HCT116 (cell line): ENCODE data around the gene YDJC. TPM values are rescaled to one million over a fixed set of nuclear protein-coding genes. Genes with fewer than 3 reads are reported as not detected.

Source experiments
- ATAC-seq: fragments of 200-7000 bp; cut with Tn5 transposase; 2 replicates; pipeline ENCODE4 v1.9.1; 2020; ENCODE audit warnings: mild to moderate bottlenecking, moderate library complexity
- BruUV-seq: library from RNA; stranded (reverse); fragments of 400-500 nt; replicated peaks from 2 replicates; lab custom pipeline; 2021; lab: Mats Ljungman, UMichigan
- CTCF ChIA-PET: fragments of 300-600 bp; sonication (Branson Sonifier 250); formaldehyde crosslinking; loops from one replicate; lab custom pipeline; 2021; ENCODE audit warnings: antibody characterized with exemption; lab: Charles Lee
- POLR2A ChIA-PET: fragments of 300-600, 350-600 bp; sonication (Branson Sonifier 250); formaldehyde crosslinking; loops from one replicate; lab custom pipeline; 2021; ENCODE audit warnings: antibody characterized with exemption; lab: Charles Lee
- RAD21 ChIA-PET, 2 experiments: fragments of 300-600 bp; sonication (Branson Sonifier 250); formaldehyde crosslinking; loops; one replicate each; lab custom pipeline; 2023; ENCODE audit warnings: low total read pairs in 2 of 2; ENCODE audit not compliant: uncharacterized antibody in 2 of 2, unreplicated experiment in 2 of 2, low non-redundant PET in 1 of 2; lab: Charles Lee
- DNase-seq: peaks from one replicate; pipeline ENCODE4 v3.0.0-alpha.2; 2010; ENCODE audit warnings: low read depth, low spot score
- H2AFZ ChIP-seq: fragments of 200-600 bp; shearing (Covaris generic), sonication (generic); 2 replicates; pipeline ENCODE4 v1.6.1; 2017; ENCODE audit warnings: low read depth, mixed run types, mixed read lengths, antibody characterized with exemption, low read length; ENCODE audit not compliant: poor library complexity, severe bottlenecking
- H3K27ac ChIP-seq: 2 replicates; pipeline ENCODE4 v1.5.1; 2012; ENCODE audit warnings: low read depth, low read length
- H3K27me3 ChIP-seq: fragments of 200-600 bp; sonication (generic); 2 replicates; pipeline ENCODE4 v1.6.1; 2016; ENCODE audit warnings: mixed run types, low read length, mixed read lengths; ENCODE audit not compliant: insufficient read depth
- H3K36me3 ChIP-seq, 2 experiments: fragments of 200-500 bp in 1 of 2; fragments of 200-600 bp in 1 of 2; sonication (Bioruptor generic) in 1 of 2; sonication (generic) in 1 of 2; 2 replicates each; pipeline versions ENCODE4 v1.5.1 to v1.6.1; 2014 to 2016; ENCODE audit warnings: low read length in 2 of 2, inconsistent platforms in 1 of 2, mixed read lengths in 1 of 2, mixed run types in 1 of 2; ENCODE audit not compliant: insufficient read depth in 2 of 2, control insufficient read depth in 1 of 2
- H3K4me1 ChIP-seq, 2 experiments: fragments of 200-600 bp in 1 of 2; sonication (generic) in 1 of 2; 2 replicates each; pipeline versions ENCODE4 v1.5.1 to v1.6.1; 2012 to 2017; ENCODE audit warnings: low read length in 2 of 2, inconsistent platforms in 1 of 2, mild to moderate bottlenecking in 1 of 2, mixed read lengths in 1 of 2, mixed run types in 1 of 2, moderate library complexity in 1 of 2; ENCODE audit not compliant: insufficient read depth in 2 of 2, control insufficient read depth in 1 of 2
- H3K4me2 ChIP-seq: fragments of 200-600 bp; sonication (generic); 2 replicates; pipeline ENCODE4 v1.6.1; 2017; ENCODE audit warnings: mixed run types, low read length, mixed read lengths
- H3K4me3 ChIP-seq, 2 experiments: fragments of 200-600 bp in 1 of 2; sonication (generic) in 1 of 2; replicated peaks in 1 of 2; 2 replicates each; pipeline ENCODE4 v1.5.1; 2011 to 2016; ENCODE audit warnings: low read length in 2 of 2, control low read depth in 1 of 2, low read depth in 1 of 2, mild to moderate bottlenecking in 1 of 2, mixed read lengths in 1 of 2, mixed run types in 1 of 2
- H3K79me2 ChIP-seq: fragments of 200-600 bp; sonication (generic); 2 replicates; pipeline ENCODE4 v1.6.1; 2017; ENCODE audit warnings: mild to moderate bottlenecking, mixed run types, low read length, moderate library complexity, mixed read lengths; ENCODE audit not compliant: insufficient read depth
- H3K9ac ChIP-seq: fragments of 200-600 bp; sonication (generic); 2 replicates; pipeline ENCODE4 v1.6.1; 2016; ENCODE audit warnings: low read length, mixed read lengths
- H3K9me2 ChIP-seq: fragments of 200-600 bp; sonication (generic), shearing (Covaris generic); 2 replicates; pipeline ENCODE4 v1.6.1; 2017; ENCODE audit warnings: mixed run types, mild to moderate bottlenecking, moderate library complexity; ENCODE audit not compliant: insufficient read depth
- H3K9me3 ChIP-seq, 2 experiments: fragments of 200-500 bp in 1 of 2; fragments of 200-600 bp in 1 of 2; sonication (Bioruptor generic) in 1 of 2; sonication (generic) in 1 of 2; 2 replicates each; pipeline ENCODE4 v1.6.1; 2014 to 2017; ENCODE audit warnings: low read length in 2 of 2, mixed read lengths in 2 of 2, inconsistent platforms in 1 of 2, low read depth in 1 of 2, mild to moderate bottlenecking in 1 of 2, mixed run types in 1 of 2, moderate library complexity in 1 of 2; ENCODE audit not compliant: control insufficient read depth in 1 of 2, insufficient read depth in 1 of 2
- H4K20me1 ChIP-seq: fragments of 200-600 bp; sonication (generic), shearing (Covaris generic); 2 replicates; pipeline ENCODE4 v1.6.1; 2017; ENCODE audit warnings: mixed run types, mild to moderate bottlenecking, moderate library complexity; ENCODE audit not compliant: insufficient read depth
- CEBPB ChIP-seq: IDR thresholded peaks from 2 replicates; pipeline ENCODE4 v1.6.1; 2012; ENCODE audit warnings: low read depth
- CTCF ChIP-seq, 3 experiments: fragments of 200-600 bp in 1 of 3; sonication (generic) in 1 of 3; IDR thresholded peaks in 2 of 3; conservative IDR thresholded peaks in 1 of 3; 2 replicates each; pipeline ENCODE4 v1.5.1; 2012 to 2017; ENCODE audit warnings: low read depth in 2 of 3, low read length in 2 of 3, antibody characterized with exemption in 1 of 3, borderline replicate concordance in 1 of 3, control low read depth in 1 of 3, mild to moderate bottlenecking in 1 of 3, mixed read lengths in 1 of 3, mixed run types in 1 of 3, moderate library complexity in 1 of 3; ENCODE audit not compliant: insufficient read depth in 1 of 3
- ELF1 ChIP-seq: IDR thresholded peaks from 2 replicates; pipeline ENCODE4 v1.6.1; 2012; ENCODE audit warnings: low read depth, borderline replicate concordance
- POLR2AphosphoS5 ChIP-seq: IDR thresholded peaks from 2 replicates; pipeline ENCODE4 v1.6.1; 2011; ENCODE audit warnings: mild to moderate bottlenecking, low read depth, low read length, moderate library complexity
- RAD21 ChIP-seq: IDR thresholded peaks from 2 replicates; pipeline ENCODE4 v1.6.1; 2012; ENCODE audit warnings: low read depth, mild to moderate bottlenecking
- SIN3A ChIP-seq: IDR thresholded peaks from 2 replicates; pipeline ENCODE4 v1.6.1; 2012; ENCODE audit warnings: low read depth
- TCF7L2 ChIP-seq: IDR thresholded peaks from 2 replicates; pipeline ENCODE4 v1.7.0; 2011; ENCODE audit warnings: borderline replicate concordance, inconsistent platforms; ENCODE audit not compliant: insufficient read depth, insufficient read length; ENCODE audit errors: extremely low read depth
- ZBTB33 ChIP-seq: IDR thresholded peaks from 2 replicates; pipeline ENCODE4 v1.6.1; 2011; ENCODE audit warnings: mild to moderate bottlenecking, low read length, moderate library complexity; ENCODE audit not compliant: insufficient replicate concordance; ENCODE audit errors: extremely low read depth
- ZFX ChIP-seq: fragments of 450-650 bp; IDR thresholded peaks from 2 replicates; pipeline ENCODE4 v1.6.1; 2017
- ZNF274 ChIP-seq: fragments of 200-500 bp; sonication (Bioruptor generic); IDR thresholded peaks from 2 replicates; pipeline ENCODE4 v1.6.1; 2014; ENCODE audit warnings: mild to moderate bottlenecking, low read depth, low read length, inconsistent platforms
- intact Hi-C: fragments of 100-400 bp; cut with micrococcal nuclease; formaldehyde crosslinking; loops from 2 replicates; pipeline ENCODE4 v1.10.0; 2022
- total RNA-seq: library from RNA; stranded (reverse); gene quantifications from one replicate; pipeline ENCODE4 v1.2.1, GENCODE V29; 2021; ENCODE audit not compliant: unreplicated experiment

The YDJC gene
- total RNA-seq, 1 experiment from 2014 or later, result 78.3 TPM

GRCh38 chr22:21674638-21675245 lies 44.9 kb upstream of the YDJC start:
- intact Hi-C loops, result no loop called here

More at GRCh38 chr22:21674638-21675245, 44.9 kb upstream of the YDJC start:
- ChIA-PET POLR2A (no interaction called here), RAD21 (no interaction called here), CTCF (no interaction called here)
- Histone ChIP-seq H2AFZ (no peak overlapping the region), H3K27me3 (no peaks in the 10 kb centered on the region), H3K9me2 (no peaks in the 10 kb centered on the region), H3K27ac (no peak overlapping the region), H3K9me3 (no peaks in the 10 kb centered on the region), H3K4me1 (no peaks in the 10 kb centered on the region), H3K4me3 (no peak overlapping the region), H3K36me3 (peaks cover 21 to 33% of the 10 kb centered on the region in 2 experiments; a peak in 3 of 4 replicates), H3K4me2 (no peak overlapping the region), H3K79me2 (peaks cover 11% of the 10 kb centered on the region; the same call in 1 of the 2 replicates), H4K20me1 (no peaks in the 10 kb centered on the region), H3K9ac (no peak overlapping the region)
- DNase-seq (no peak), ATAC-seq (no peak)
- BruUV-seq, result no TSS peak
- TF ChIP-seq CTCF (IDR thresholded peaks at IDR 0.05 in 2 of 3, conservative IDR thresholded peaks at IDR 0.05 in 1 of 3; ENCODE audit: borderline replicate concordance in 1 of 3, insufficient read depth in 1 of 3, low read depth in 2 of 3, low read length in 2 of 3), result no peak
- TF ChIP-seq TCF7L2, result no peak
- TF ChIP-seq CEBPB, result no peak
- TF ChIP-seq ELF1, result no peak
- no peak for TF ChIP-seq ZFX
- TF ChIP-seq RAD21, result no peak
- TF ChIP-seq ZNF274, result no peak
- no peak for TF ChIP-seq ZBTB33
- no peak for TF ChIP-seq POLR2AphosphoS5
- TF ChIP-seq SIN3A, result no peak
